ENCODE data around the gene PDZD7.

PDZD7 gene

GRCh38 chr10:100969187-100970075 lies 61.5 kb downstream of the PDZD7 start, which contains the start of gene SEMA4G:
Gene SEMA4G (plus strand): TSS chr10:100969504. CDS start chr10:100972913, 3,409 bp downstream.
- DNase-seq (ENCODE audit: low read depth in 2 of 2, low spot score in 1 of 2), result no peak

GRCh38 chr10:100968863-100969186 lies 62.1 kb downstream of the PDZD7 start:
- DNase-seq (ENCODE audit: low read depth in 2 of 2, low spot score in 1 of 2), result no peak

GRCh38 chr10:100968062-100968736 lies 62.7 kb downstream of the PDZD7 start:
- DNase-seq (ENCODE audit: low read depth in 2 of 2, low spot score in 1 of 2), result no peak

DNA sequence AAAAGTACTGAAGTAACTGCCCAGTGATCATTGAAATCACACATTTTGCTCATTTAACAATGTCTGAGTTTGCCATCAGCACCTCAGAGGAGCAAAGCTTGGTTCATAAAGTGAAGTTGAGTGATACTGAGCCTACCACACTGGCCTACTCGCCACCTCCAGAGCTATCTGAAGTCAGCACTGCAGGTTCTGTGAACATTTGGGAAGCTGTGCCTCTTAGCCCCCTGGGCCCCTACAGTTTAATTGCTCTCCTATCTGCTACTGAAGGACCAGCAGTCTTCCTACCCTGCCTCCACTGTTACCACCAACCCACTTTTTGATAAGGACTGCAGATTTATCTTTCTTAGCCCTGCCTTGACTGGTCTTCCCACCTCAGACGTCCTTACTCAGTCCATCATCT lies 63.6 kb downstream of the PDZD7 start:
- no peak for DNase-seq (ENCODE audit: low read depth in 2 of 2, low spot score in 1 of 2)

- DNase-seq (ENCODE audit: low read depth in 2 of 2, low spot score in 1 of 2), result no peak
Measured at GRCh38 chr10:100966887-100967286, 64.0 kb downstream of the PDZD7 start.

GRCh38 chr10:100965820-100966219 lies 65.1 kb downstream of the PDZD7 start:
- no peak for DNase-seq (ENCODE audit: low read depth in 2 of 2, low spot score in 1 of 2)

GRCh38 chr10:100963826-100964225 lies 67.1 kb downstream of the PDZD7 start:
- no peak for DNase-seq (ENCODE audit: low read depth in 2 of 2, low spot score in 1 of 2)

DNA sequence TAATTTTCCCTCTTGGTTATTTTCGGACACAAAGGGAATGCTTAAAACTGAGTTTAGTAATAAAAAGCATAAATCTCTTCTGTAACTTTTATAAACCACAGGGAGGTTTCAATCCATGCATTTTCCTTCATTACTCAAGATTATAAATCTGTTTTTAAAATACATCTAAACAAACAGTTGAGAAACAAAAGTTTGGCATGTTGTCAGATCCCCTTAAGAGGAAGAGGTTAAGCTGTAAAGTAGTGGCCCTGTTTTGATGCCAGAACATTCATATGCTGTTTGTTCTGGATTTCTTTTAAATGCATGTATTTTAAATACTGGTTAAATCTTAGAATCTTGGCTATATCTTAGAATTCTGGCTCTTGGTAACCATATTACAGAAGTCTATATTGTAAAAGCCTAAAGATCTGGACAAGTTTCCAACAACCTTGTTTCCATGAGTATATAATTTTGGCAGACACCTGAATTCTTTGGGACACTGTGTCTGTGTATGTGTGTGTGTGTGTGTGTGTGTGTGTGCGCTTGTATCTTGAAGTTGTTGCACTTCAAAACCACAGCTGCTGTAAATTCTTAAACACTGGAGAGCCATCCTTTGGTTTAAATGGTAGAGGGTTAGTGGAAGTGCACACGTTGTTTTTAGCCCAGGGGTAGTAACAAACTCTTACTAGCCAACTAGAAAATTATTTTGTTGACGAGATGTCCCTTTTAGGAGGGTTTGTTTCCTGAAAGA lies 68.4 kb downstream of the PDZD7 start:
- DNase-seq (ENCODE audit: low read depth in 2 of 2, low spot score in 1 of 2), result no peak

DNA sequence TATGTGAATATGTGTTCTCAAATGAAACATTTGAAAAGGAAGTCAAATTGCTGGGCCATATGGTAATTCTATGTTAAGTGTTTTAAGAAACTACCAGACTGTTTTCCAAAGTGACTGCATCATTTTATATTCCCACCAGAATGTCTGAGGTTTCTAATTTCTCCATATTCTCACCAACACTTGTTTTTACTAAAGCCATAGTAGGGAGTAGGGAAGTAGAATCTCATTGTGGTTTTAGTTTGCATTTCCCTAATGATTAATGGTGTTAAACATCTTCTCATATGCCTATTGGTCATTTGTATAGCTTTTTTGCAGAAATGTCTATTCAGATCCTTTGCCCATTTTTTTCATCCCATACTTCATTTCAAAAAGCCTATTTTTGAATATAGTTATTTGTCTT lies 70.7 kb downstream of the PDZD7 start:
- no peak for DNase-seq (ENCODE audit: low read depth in 2 of 2, low spot score in 1 of 2)

Measured in stimulated activated CD8-positive, alpha-beta memory T cell treated with anti-CD3 and anti-CD28 coated beads, Interleukin-4, amount 100 ng/mL, for 4 hours (primary cell).